GM23338 (cell line): ENCODE data around the gene RASSF7. TPM values are rescaled to one million over a fixed set of nuclear protein-coding genes. Genes with fewer than 3 reads are reported as not detected.

ENCODE experiments used
- ATAC-seq: fragments of 200-7000 bp; cut with Tn5 transposase; 3 replicates; pipeline ENCODE4 v1.9.1; 2020
- DNase-seq: peaks from one replicate; pipeline ENCODE4 v3.0.0-alpha.2; 2015; ENCODE audit warnings: low spot score
- H2AFZ ChIP-seq: fragments of 200-600 bp; sonication (generic); 2 replicates; pipeline ENCODE4 v1.8.0; 2016; ENCODE audit warnings: antibody characterized with exemption, mild to moderate bottlenecking, moderate library complexity
- H3F3A ChIP-seq: fragments of 200-600 bp; sonication (generic); replicated peaks from 2 replicates; pipeline ENCODE4 v1.8.0; 2017; ENCODE audit warnings: antibody characterized with exemption, mixed run types, low read depth
- H3K27ac ChIP-seq: fragments of 200-600 bp; sonication (generic); 2 replicates; pipeline ENCODE4 v1.6.1; 2016; ENCODE audit warnings: low read depth
- H3K27me3 ChIP-seq: fragments of 200-600 bp; sonication (generic); 2 replicates; pipeline ENCODE4 v1.8.0; 2016; ENCODE audit warnings: mild to moderate bottlenecking, mixed run types, moderate library complexity; ENCODE audit not compliant: insufficient read depth
- H3K36me3 ChIP-seq: fragments of 200-600 bp; sonication (generic); 2 replicates; pipeline ENCODE4 v1.8.0; 2016; ENCODE audit warnings: mild to moderate bottlenecking; ENCODE audit not compliant: insufficient read depth
- H3K4me1 ChIP-seq: fragments of 200-600 bp; sonication (generic); 2 replicates; pipeline ENCODE4 v1.8.0; 2016; ENCODE audit warnings: mild to moderate bottlenecking, moderate library complexity; ENCODE audit not compliant: insufficient read depth
- H3K4me2 ChIP-seq: fragments of 200-600 bp; sonication (generic); 2 replicates; pipeline ENCODE4 v1.7.1; 2017; ENCODE audit warnings: mixed run types
- H3K4me3 ChIP-seq: fragments of 200-600 bp; sonication (generic); 2 replicates; pipeline ENCODE4 v1.6.1; 2016; ENCODE audit warnings: mixed run types
- H3K79me2 ChIP-seq: fragments of 200-600 bp; sonication (generic); replicated peaks from 2 replicates; pipeline ENCODE4 v1.8.0; 2017; ENCODE audit warnings: mild to moderate bottlenecking; ENCODE audit not compliant: insufficient read depth
- H3K9me2 ChIP-seq: fragments of 200-600 bp; sonication (generic); 2 replicates; pipeline ENCODE4 v1.8.0; 2017; ENCODE audit not compliant: insufficient read depth
- H4K20me1 ChIP-seq: fragments of 200-600 bp; sonication (generic); replicated peaks from 2 replicates; pipeline ENCODE4 v1.8.0; 2017; ENCODE audit warnings: mild to moderate bottlenecking; ENCODE audit not compliant: insufficient read depth
- H3K27ac Mint-ChIP-seq: 2 replicates; pipeline ENCODE4 v1.8.0; 2020; ENCODE audit warnings: inconsistent platforms, mild to moderate bottlenecking, moderate library complexity, mixed read lengths
- H3K27me3 Mint-ChIP-seq: 3 replicates; pipeline ENCODE4 v1.8.0; 2022; ENCODE audit warnings: low read depth, mild to moderate bottlenecking, moderate library complexity, mixed read lengths, inconsistent platforms; ENCODE audit not compliant: insufficient read depth, poor library complexity
- H3K36me3 Mint-ChIP-seq: 3 replicates; pipeline ENCODE4 v1.8.0; 2021; ENCODE audit warnings: low read depth, mild to moderate bottlenecking, inconsistent platforms, moderate library complexity, mixed read lengths
- H3K4me1 Mint-ChIP-seq: 3 replicates; pipeline ENCODE4 v1.8.0; 2020; ENCODE audit warnings: mild to moderate bottlenecking, inconsistent platforms, mixed read lengths
- H3K4me3 Mint-ChIP-seq: 3 replicates; pipeline ENCODE4 v1.8.0; 2021; ENCODE audit warnings: moderate library complexity, mild to moderate bottlenecking, inconsistent platforms, mixed read lengths
- H3K9me3 Mint-ChIP-seq: 3 replicates; pipeline ENCODE4 v1.8.0; 2020; ENCODE audit warnings: moderate library complexity, mild to moderate bottlenecking, inconsistent platforms, mixed read lengths
- CREB1 ChIP-seq: fragments of 250-450 bp; sonication (Bioruptor Pico); IDR thresholded peaks from 2 replicates; pipeline ENCODE4 v1.5.0; 2020; ENCODE audit warnings: low read depth, mild to moderate bottlenecking, moderate library complexity
- EZH2phosphoT487 ChIP-seq: fragments of 200-600 bp; sonication (generic); IDR thresholded peaks from one replicate; pipeline ENCODE4 v1.8.1; 2018; ENCODE audit warnings: antibody characterized with exemption; ENCODE audit not compliant: unreplicated experiment
- JUNB ChIP-seq: IDR thresholded peaks from one replicate; pipeline ENCODE4 v1.6.1; 2016; ENCODE audit warnings: antibody characterized with exemption; ENCODE audit not compliant: unreplicated experiment
- NANOG ChIP-seq: IDR thresholded peaks from 2 replicates; pipeline ENCODE4 v1.6.1; 2016; ENCODE audit warnings: antibody characterized with exemption, borderline replicate concordance
- ZNF114 ChIP-seq: fragments of 250-450 bp; sonication (Bioruptor Pico); IDR thresholded peaks from 2 replicates; pipeline ENCODE4 v1.5.0; 2020; ENCODE audit warnings: mild to moderate bottlenecking, moderate library complexity
- ZNF331 ChIP-seq: fragments of 250-450 bp; sonication (Bioruptor Pico); IDR thresholded peaks from 2 replicates; pipeline ENCODE4 v1.5.0; 2020; ENCODE audit warnings: low read depth, mild to moderate bottlenecking, moderate library complexity
- ZNF462 ChIP-seq: fragments of 250-450 bp; sonication (Bioruptor Pico); IDR thresholded peaks from 2 replicates; pipeline ENCODE4 v1.5.0; 2020; ENCODE audit warnings: mild to moderate bottlenecking, moderate library complexity
- polyA plus RNA-seq: library from polyadenylated mRNA; unstranded; fragments of >200 nt; fragmentation: Nextera tagmentation; extraction: Ambion mirVana; gene quantifications from 2 replicates; pipeline ENCODE4 v1.2.1, GENCODE V29; 2016
- total RNA-seq: library from RNA; depleted of rRNA; stranded (reverse); fragments of >200 nt; shearing (Covaris generic); gene quantifications from 2 replicates; pipeline ENCODE4 v1.2.3, GENCODE V29; 2014

RASSF7 gene
- total and polyA plus RNA-seq, 2 experiments from 2014 or later = 39.6 to 64.8 TPM

GRCh38 chr11:589798-590197 lies 29.0 kb downstream of the RASSF7 start:
- Mint-ChIP-seq H3K27me3 (peaks cover 14% of the 10 kb centered on the region), H3K4me1 (no peaks in the 10 kb centered on the region; the same call in 2 of the 3 replicates), H3K4me3 (no peak overlapping the region), H3K27ac (no peak overlapping the region; the same call in 1 of the 2 replicates), H3K36me3 (peaks cover 74% of the 10 kb centered on the region), H3K9me3 (no peaks in the 10 kb centered on the region; the same call in 2 of the 3 replicates)
- Histone ChIP-seq H3K9me2 (no peaks in the 10 kb centered on the region), H3F3A (peaks cover 15% of the 10 kb centered on the region), H3K4me2 (no peak overlapping the region), H2AFZ (no peak overlapping the region), H3K79me2 (peaks cover 15% of the 10 kb centered on the region; the same call in 1 of the 2 replicates), H3K4me3 (no peak overlapping the region), H3K4me1 (no peaks in the 10 kb centered on the region), H3K27ac (no peak overlapping the region), H3K36me3 (peaks cover 19% of the 10 kb centered on the region; the same call in 1 of the 2 replicates), H4K20me1 (peaks cover 15% of the 10 kb centered on the region), H3K27me3 (no peaks in the 10 kb centered on the region)
- TF ChIP-seq NANOG (no peak), ZNF331 (CRISPR knock-in tag) (no peak), CREB1 (CRISPR knock-in tag) (no peak), JUNB (no peak), EZH2phosphoT487 (no peak), ZNF462 (CRISPR knock-in tag) (no peak), ZNF114 (CRISPR knock-in tag) (no peak)
- ATAC-seq = no peak
- DNase-seq = no peak
